Endothelial cell of umbilical vein (primary cell): ENCODE results near the gene COLEC11. TPM values are rescaled to one million over a fixed set of nuclear protein-coding genes. Genes with fewer than 3 reads are reported as not detected.

Experiments
- BruUV-seq: library from RNA; stranded (reverse); fragments of 400-500 nt; replicated peaks from 2 replicates; lab custom pipeline; 2021; lab: Mats Ljungman, UMichigan
- CTCF ChIA-PET: fragments of 300-600, 350-600 bp; sonication (Branson Sonifier 250); formaldehyde crosslinking; loops from one replicate; lab custom pipeline; 2021; ENCODE audit warnings: antibody characterized with exemption, inconsistent platforms; lab: Charles Lee
- POLR2A ChIA-PET: fragments of 300-600, 350-600 bp; sonication (Branson Sonifier 250); formaldehyde crosslinking; loops from one replicate; lab custom pipeline; 2021; ENCODE audit warnings: antibody characterized with exemption, inconsistent platforms; lab: Charles Lee
- DNase-seq: peaks from one replicate; pipeline ENCODE4 v3.0.0-alpha.2; 2011; ENCODE audit warnings: low read depth, low spot score
- FAIRE-seq: peaks from 2 replicates; lab custom pipeline; 2011; peaks lifted over from hg19 to GRCh38; lab: Jason Lieb, UNC
- H2AFZ ChIP-seq: 2 replicates; pipeline ENCODE4 v1.6.0; 2012; ENCODE audit warnings: low read depth, low read length, control low read depth, inconsistent platforms
- H3K27ac ChIP-seq: 2 replicates; pipeline ENCODE4 v1.5.1; 2011; ENCODE audit warnings: low read depth, mild to moderate bottlenecking, control low read depth, low read length, moderate library complexity; ENCODE audit not compliant: insufficient read depth
- H3K27me3 ChIP-seq, 2 experiments: 2 replicates each; pipeline versions ENCODE4 v1.6.0 to v1.6.1; 2011; ENCODE audit warnings: low read length in 2 of 2, mixed read lengths in 1 of 2; ENCODE audit not compliant: control insufficient read depth in 2 of 2, insufficient read depth in 2 of 2
- H3K36me3 ChIP-seq, 2 experiments: 2 replicates in 1 of 2; 3 replicates in 1 of 2; pipeline ENCODE4 v1.5.1; 2011; ENCODE audit warnings: low read length in 2 of 2, mild to moderate bottlenecking in 1 of 2, moderate library complexity in 1 of 2; ENCODE audit not compliant: control insufficient read depth in 2 of 2, insufficient read depth in 2 of 2; ENCODE audit errors: extremely low read depth in 1 of 2
- H3K4me1 ChIP-seq: 3 replicates; pipeline ENCODE4 v1.5.1; 2011; ENCODE audit warnings: mild to moderate bottlenecking, low read length; ENCODE audit not compliant: control insufficient read depth, insufficient read depth; ENCODE audit errors: extremely low read depth
- H3K4me2 ChIP-seq: 2 replicates; pipeline ENCODE4 v1.6.1; 2011; ENCODE audit warnings: low read length, control low read depth, mixed read lengths; ENCODE audit not compliant: insufficient read depth
- H3K4me3 ChIP-seq, 3 experiments: fragments of 200-600 bp in 1 of 3; sonication (generic), shearing (Covaris generic) in 1 of 3; replicated peaks in 1 of 3; 2 replicates each; pipeline ENCODE4 v1.5.1; 2011 to 2016; ENCODE audit warnings: control low read depth in 3 of 3, low read length in 3 of 3, mild to moderate bottlenecking in 2 of 3, inconsistent platforms in 1 of 3, low read depth in 1 of 3, moderate library complexity in 1 of 3; ENCODE audit not compliant: insufficient read depth in 1 of 3
- H3K79me2 ChIP-seq: 2 replicates; pipeline ENCODE4 v1.6.0; 2012; ENCODE audit warnings: low read length, inconsistent platforms; ENCODE audit not compliant: control insufficient read depth, insufficient read depth
- H3K9ac ChIP-seq: replicated peaks from 2 replicates; pipeline ENCODE3; 2011; ENCODE audit warnings: low read length, control low read depth; ENCODE audit not compliant: insufficient read depth; ENCODE audit errors: extremely low read depth
- H3K9me1 ChIP-seq: replicated peaks from 3 replicates; pipeline ENCODE4 v1.6.0; 2011; ENCODE audit warnings: mild to moderate bottlenecking, low read length; ENCODE audit not compliant: control insufficient read depth, insufficient read depth; ENCODE audit errors: extremely low read depth
- H3K9me3 ChIP-seq: replicated peaks from 2 replicates; pipeline ENCODE4 v1.5.1; 2012; ENCODE audit warnings: low read length, inconsistent platforms; ENCODE audit not compliant: control insufficient read depth, insufficient read depth
- H4K20me1 ChIP-seq: replicated peaks from 2 replicates; pipeline ENCODE3; 2011; ENCODE audit warnings: mild to moderate bottlenecking, low read length; ENCODE audit not compliant: control insufficient read depth, insufficient read depth; ENCODE audit errors: extremely low read depth
- CTCF ChIP-seq, 2 donors: IDR thresholded peaks; 1 replicate in 1 of 2; 2 replicates in 1 of 2; pipeline ENCODE4 v1.5.1; 2011; ENCODE audit warnings: low read length in 2 of 2, mild to moderate bottlenecking in 2 of 2, moderate library complexity in 2 of 2, control low read depth in 1 of 2, inconsistent platforms in 1 of 2, low read depth in 1 of 2; ENCODE audit not compliant: insufficient read depth in 1 of 2; ENCODE audit errors: extremely low read depth in 1 of 2
- EZH2 ChIP-seq: IDR thresholded peaks from 2 replicates; pipeline ENCODE4 v1.6.1; 2012; ENCODE audit warnings: borderline replicate concordance, low read depth, mild to moderate bottlenecking, moderate library complexity, low read length, inconsistent platforms; ENCODE audit not compliant: severe bottlenecking
- FOS ChIP-seq: IDR thresholded peaks from 2 replicates; pipeline ENCODE4 v1.6.1; 2011; ENCODE audit warnings: mild to moderate bottlenecking, low read length, moderate library complexity, borderline replicate concordance; ENCODE audit not compliant: insufficient read depth
- GATA2 ChIP-seq: IDR thresholded peaks from 2 replicates; pipeline ENCODE4 v1.7.0; 2011; ENCODE audit warnings: low read depth, mild to moderate bottlenecking, moderate library complexity, mixed read lengths, low read length; ENCODE audit not compliant: insufficient read length, insufficient read depth
- JUN ChIP-seq: IDR thresholded peaks from 2 replicates; pipeline ENCODE4 v1.6.1; 2011; ENCODE audit warnings: borderline replicate concordance, low read depth; ENCODE audit not compliant: insufficient read length, insufficient read depth
- MAX ChIP-seq: IDR thresholded peaks from 2 replicates; pipeline ENCODE4 v1.6.1; 2011; ENCODE audit not compliant: insufficient read depth, insufficient read length
- MYC ChIP-seq: IDR thresholded peaks from one replicate; pipeline ENCODE4 v1.6.1; 2011; ENCODE audit warnings: mild to moderate bottlenecking, low read depth, low read length
- POLR2A ChIP-seq: IDR thresholded peaks from 2 replicates; pipeline ENCODE4 v1.6.1; 2012; ENCODE audit warnings: low read depth, mild to moderate bottlenecking, control low read depth, low read length
- POLR2AphosphoS5 ChIP-seq: IDR thresholded peaks from 2 replicates; pipeline ENCODE4 v1.6.1; 2012; ENCODE audit warnings: low read depth, mild to moderate bottlenecking, control low read depth, low read length, moderate library complexity; ENCODE audit not compliant: insufficient read depth
- dilution Hi-C: fragments of 300-500 bp; cut with MboI; formaldehyde crosslinking; loops from one replicate; pipeline ENCODE4 v1.15.0; 2019; ENCODE audit warnings: low sequenced_read_pairs; ENCODE audit not compliant: extremely low pct_ligation_motif_present
- intact Hi-C: fragments of 100-400 bp; cut with micrococcal nuclease; formaldehyde crosslinking; loops from one replicate; pipeline ENCODE4 v1.10.0; 2022
- polyA plus RNA-seq, 4 experiments: library from polyadenylated mRNA; depleted of rRNA in 3 of 4; stranded (reverse) in 3 of 4; unstranded in 1 of 4; fragments of >200 nt; gene quantifications; 2 replicates each; pipeline versions ENCODE4 v1.2.1 to v1.2.3, GENCODE V29; 2011 to 2012; ENCODE audit warnings: missing spikeins in 1 of 4
- total RNA-seq: library from RNA; stranded (reverse); gene quantifications from 2 replicates; pipeline ENCODE4 v1.2.3, GENCODE V29; 2021

The COLEC11 gene
- total and polyA plus RNA-seq, 2 donors (not counting 3 experiments of a cell fraction or from before 2014, with no cell fraction given) = 0.15 TPM; not detected in 1

DNA sequence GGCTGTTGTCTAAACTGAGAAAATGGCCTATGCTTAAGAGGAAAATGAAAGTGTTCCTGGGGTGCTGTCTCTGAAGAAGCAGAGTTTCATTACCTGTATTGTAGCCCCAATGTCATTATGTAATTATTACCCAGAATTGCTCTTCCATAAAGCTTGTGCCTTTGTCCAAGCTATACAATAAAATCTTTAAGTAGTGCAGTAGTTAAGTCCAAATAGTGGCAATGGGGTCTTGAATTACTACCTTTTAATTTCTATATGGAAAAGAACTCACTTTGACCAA, 49.3 kb downstream of the COLEC11 start:
- no peak for FAIRE-seq

DNA sequence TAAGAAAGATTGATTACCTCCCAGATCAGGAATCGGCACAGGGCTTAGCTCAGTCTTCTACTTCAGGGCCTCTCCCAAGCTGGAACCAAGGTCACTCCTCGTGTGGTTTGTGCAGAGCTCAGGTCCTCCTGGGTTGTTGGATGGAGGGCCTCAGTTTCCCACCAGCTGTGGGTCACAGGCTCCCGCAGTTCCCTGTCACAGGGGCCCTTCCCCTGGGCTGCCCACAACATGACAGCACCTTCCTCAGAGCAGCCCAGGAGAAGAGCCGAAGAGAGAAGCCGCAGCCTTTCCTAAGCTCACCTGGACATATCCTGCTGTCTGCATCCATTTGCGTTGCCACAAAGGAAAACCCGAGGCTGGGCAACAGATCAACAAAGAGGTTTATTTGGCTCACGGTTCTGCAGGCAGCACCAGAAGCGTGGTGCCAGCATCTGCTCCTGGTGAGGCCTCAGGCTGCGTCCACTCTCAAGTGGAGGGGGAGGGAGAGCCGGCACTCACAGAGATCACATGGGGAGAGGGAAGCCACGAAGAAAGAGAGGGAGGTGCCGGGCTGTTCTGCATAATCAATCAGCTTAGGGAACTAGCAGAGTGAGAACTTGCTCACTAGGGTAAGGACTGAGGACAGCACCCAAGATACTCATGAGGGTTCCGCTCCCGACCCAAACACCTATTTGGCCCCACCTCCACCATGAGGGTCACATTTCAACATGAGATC, 50.1 kb downstream of the COLEC11 start:
- Histone ChIP-seq H3K36me3 (no peaks in the 10 kb centered on the region), H3K4me1 (no peaks in the 10 kb centered on the region), H3K79me2 (no peaks in the 10 kb centered on the region), H4K20me1 (no peaks in the 10 kb centered on the region), H3K4me2 (no peak overlapping the region), H3K4me3 (no peak overlapping the region), H2AFZ (no peak overlapping the region), H3K9me3 (no peaks in the 10 kb centered on the region), H3K27ac (no peak overlapping the region), H3K9ac (no peak overlapping the region), H3K9me1 (no peaks in the 10 kb centered on the region), H3K27me3 (no peaks in the 10 kb centered on the region)
- dilution Hi-C loops (no loop called here), intact Hi-C loops (no loop called here)
- TF ChIP-seq POLR2A (no peak), CTCF (IDR thresholded peaks at IDR 0.05; ENCODE audit: extremely low read depth in 1 of 2, insufficient read depth in 1 of 2, low read depth in 1 of 2, low read length in 2 of 2) (no peak), MYC (no peak), GATA2 (no peak), JUN (no peak), MAX (no peak), FOS (no peak), EZH2 (no peak), POLR2AphosphoS5 (no peak)
- CTCF ChIA-PET = no interaction called here
- DNase-seq (no peak), FAIRE-seq (no peak)
- POLR2A ChIA-PET = no interaction called here
- no TSS peak for BruUV-seq

More for the DNA sequence above, 49.3 kb downstream of the COLEC11 start:
- no peaks in the 10 kb centered on the region for H3K36me3 ChIP-seq
- H3K27ac ChIP-seq = no peak overlapping the region
- POLR2A ChIA-PET = no interaction called here
- no peaks in the 10 kb centered on the region for H3K9me3 ChIP-seq
- no peaks in the 10 kb centered on the region for H3K79me2 ChIP-seq
- no peak overlapping the region for H3K9ac ChIP-seq
- no peak overlapping the region for H2AFZ ChIP-seq
- H4K20me1 ChIP-seq = no peaks in the 10 kb centered on the region
- intact Hi-C loops = no loop called here
- TF ChIP-seq MYC (no peak), POLR2AphosphoS5 (no peak), JUN (no peak), MAX (no peak)
- H3K4me3 ChIP-seq = no peak overlapping the region
- H3K4me1 ChIP-seq = no peaks in the 10 kb centered on the region
- no peak for DNase-seq
- dilution Hi-C loops = no loop called here
- H3K4me2 ChIP-seq = no peak overlapping the region
- H3K27me3 ChIP-seq = no peaks in the 10 kb centered on the region
- CTCF ChIA-PET = no interaction called here
- no TSS peak for BruUV-seq
- no peaks in the 10 kb centered on the region for H3K9me1 ChIP-seq
